ENCODE measurements around the gene IL3RA. TPM values are rescaled to one million over a fixed set of nuclear protein-coding genes. Genes with fewer than 3 reads are reported as not detected.

Gene IL3RA
- total RNA-seq, 4 donors from 2014 or later, result 3.3 to 17.7 (median 6.3) TPM

DNA sequence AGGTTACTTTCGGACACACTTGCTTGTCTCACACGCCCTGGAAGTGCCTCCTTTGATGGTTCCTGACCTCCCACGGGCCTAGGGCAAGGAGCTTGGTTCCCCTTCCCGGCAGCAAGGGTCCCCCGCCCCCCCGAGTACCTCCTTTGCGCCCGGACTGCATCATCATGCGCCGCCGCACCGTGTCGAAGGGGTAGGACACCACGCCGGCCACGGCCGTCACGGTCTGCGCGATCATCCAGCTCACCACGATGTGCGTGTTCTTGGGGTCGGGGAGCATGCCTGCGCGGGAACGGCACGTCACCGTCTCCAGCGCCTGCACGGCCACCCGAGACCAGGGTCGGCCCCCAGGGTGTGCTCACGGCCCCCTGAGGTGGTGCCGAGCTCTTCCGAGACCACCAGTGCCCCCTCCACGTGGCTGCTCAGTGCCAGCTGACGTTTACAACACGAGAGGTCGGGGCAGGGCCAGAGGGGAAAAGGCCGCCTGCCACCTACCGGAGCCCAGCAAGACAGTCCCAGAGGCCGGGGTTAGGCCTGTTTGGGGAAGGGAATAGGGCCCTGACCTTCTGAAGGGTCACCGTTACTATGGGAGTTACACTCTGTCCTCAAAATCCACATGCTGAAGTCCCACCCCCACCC lies 50.7 kb downstream of the IL3RA start:
- Histone ChIP-seq H3K27ac (no peak overlapping the region), H3K36me3 (peaks cover 0 to 84% (median 38%) of the 10 kb centered on the region in 3 donors), H3K27me3 (no peaks in the 10 kb centered on the region), H3K4me1 (peaks cover 0 to 37% (median 14%) of the 10 kb centered on the region in 4 donors), H3K4me3 (no peak overlapping the region), H3K9me3 (peaks cover 0 to 15% (median 0%) of the 10 kb centered on the region in 4 donors)
- WGBS, 2 donors, result 96 to 97% methylated on average over 34 to 42 of the region's 43 CpGs
- DNase-seq (ENCODE audit: low spot score in 2 of 2), result no peak
- no peak for TF ChIP-seq EP300 (IDR thresholded peaks at IDR 0.05)
- TF ChIP-seq POLR2A (IDR thresholded peaks at IDR 0.05), result no peak
- TF ChIP-seq, protein P1, sequence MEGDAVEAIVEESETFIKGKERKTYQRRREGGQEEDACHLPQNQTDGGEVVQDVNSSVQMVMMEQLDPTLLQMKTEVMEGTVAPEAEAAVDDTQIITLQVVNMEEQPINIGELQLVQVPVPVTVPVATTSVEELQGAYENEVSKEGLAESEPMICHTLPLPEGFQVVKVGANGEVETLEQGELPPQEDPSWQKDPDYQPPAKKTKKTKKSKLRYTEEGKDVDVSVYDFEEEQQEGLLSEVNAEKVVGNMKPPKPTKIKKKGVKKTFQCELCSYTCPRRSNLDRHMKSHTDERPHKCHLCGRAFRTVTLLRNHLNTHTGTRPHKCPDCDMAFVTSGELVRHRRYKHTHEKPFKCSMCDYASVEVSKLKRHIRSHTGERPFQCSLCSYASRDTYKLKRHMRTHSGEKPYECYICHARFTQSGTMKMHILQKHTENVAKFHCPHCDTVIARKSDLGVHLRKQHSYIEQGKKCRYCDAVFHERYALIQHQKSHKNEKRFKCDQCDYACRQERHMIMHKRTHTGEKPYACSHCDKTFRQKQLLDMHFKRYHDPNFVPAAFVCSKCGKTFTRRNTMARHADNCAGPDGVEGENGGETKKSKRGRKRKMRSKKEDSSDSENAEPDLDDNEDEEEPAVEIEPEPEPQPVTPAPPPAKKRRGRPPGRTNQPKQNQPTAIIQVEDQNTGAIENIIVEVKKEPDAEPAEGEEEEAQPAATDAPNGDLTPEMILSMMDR (IDR thresholded peaks at IDR 0.05), result no peak

DNA sequence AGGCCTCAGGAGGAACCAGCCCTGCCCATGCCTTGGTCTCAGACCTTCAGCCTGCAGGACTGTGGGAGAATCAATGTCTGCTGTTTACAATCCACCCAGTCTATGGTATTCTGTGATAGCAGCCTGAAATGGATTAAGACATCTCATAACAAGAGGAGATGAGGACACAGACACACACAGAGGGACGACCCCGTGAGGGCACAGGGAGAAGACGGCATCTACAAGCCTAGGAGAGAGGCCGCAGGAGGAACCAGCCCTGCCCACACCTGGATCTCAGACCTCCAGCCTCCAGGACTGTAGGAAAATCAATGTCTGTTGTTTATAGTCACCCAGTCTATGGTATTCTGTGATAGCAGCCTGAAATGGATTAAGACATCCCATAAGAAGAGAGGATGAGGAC lies 52.1 kb downstream of the IL3RA start:
- Histone ChIP-seq H3K36me3 (peaks cover 0 to 70% (median 38%) of the 10 kb centered on the region in 3 donors), H3K4me1 (peaks cover 0 to 44% (median 17%) of the 10 kb centered on the region in 4 donors)
- no peak for DNase-seq (ENCODE audit: low spot score in 2 of 2)

DNA sequence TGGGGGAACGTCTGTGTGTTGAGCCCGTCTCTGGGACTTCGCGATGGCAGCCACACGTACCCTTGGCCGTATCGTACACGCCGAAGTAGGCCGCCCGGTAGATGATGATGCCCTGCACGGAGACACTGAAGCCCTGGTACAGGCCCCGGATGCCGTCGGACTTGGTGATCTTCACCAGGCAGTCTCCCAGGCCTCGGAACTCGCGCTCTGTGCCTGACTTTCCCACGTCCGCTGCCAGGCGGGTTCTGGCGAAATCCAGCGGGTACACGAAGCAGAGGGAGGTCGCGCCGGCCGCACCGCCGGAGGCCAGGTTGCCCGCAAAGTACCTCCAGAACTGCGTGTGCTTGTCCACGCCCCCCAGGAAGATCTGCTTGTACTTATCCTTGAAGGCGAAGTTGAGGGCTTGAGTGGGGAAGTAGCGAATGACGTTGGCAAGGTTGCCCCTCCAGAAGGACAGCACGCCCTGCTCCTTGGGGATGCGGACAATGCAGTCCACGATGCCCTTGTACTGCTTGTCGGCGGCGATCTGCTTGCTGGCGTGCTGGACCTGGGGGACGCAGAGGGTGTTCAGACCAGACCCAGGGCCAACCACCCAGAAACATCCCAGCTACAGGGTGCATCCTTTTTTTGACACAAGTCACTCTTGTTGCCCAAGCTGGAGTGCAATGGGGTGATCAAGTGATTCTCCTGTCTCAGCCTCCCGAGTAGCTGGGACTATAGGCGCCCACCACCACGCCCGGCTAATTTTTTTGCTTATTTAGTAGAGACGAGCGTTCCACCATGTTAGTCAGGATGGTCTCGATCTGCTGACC lies 52.8 kb downstream of the IL3RA start:
- H3K4me1 ChIP-seq, result peaks cover 0 to 52% (median 20%) of the 10 kb centered on the region in 4 donors
- 92 to 93% methylated on average over 51 of the region's 51 CpGs for WGBS, 2 donors
- no peaks in the 10 kb centered on the region for H3K27me3 ChIP-seq
- H3K9me3 ChIP-seq, result peaks cover 0 to 9% (median 0%) of the 10 kb centered on the region in 4 donors
- no peak for DNase-seq (ENCODE audit: low spot score in 2 of 2)
- H3K4me3 ChIP-seq, result no peak overlapping the region
- H3K27ac ChIP-seq, result no peak overlapping the region
- TF ChIP-seq POLR2A (IDR thresholded peaks at IDR 0.05), result no peak
- TF ChIP-seq, protein P1 (IDR thresholded peaks at IDR 0.05), result no peak
- no peak for TF ChIP-seq EP300 (IDR thresholded peaks at IDR 0.05)
- peaks cover 0 to 63% (median 38%) of the 10 kb centered on the region in 3 donors for H3K36me3 ChIP-seq

More for the DNA sequence above, 52.1 kb downstream of the IL3RA start:
- WGBS, 2 donors, result 81 to 89% methylated on average over 4 of the region's 4 CpGs
- H3K27me3 ChIP-seq, result no peaks in the 10 kb centered on the region
- H3K4me3 ChIP-seq, result no peak overlapping the region
- TF ChIP-seq EP300 (IDR thresholded peaks at IDR 0.05) (no peak), POLR2A (IDR thresholded peaks at IDR 0.05) (no peak)
- TF ChIP-seq, protein P1 (IDR thresholded peaks at IDR 0.05), result no peak
- no peak overlapping the region for H3K27ac ChIP-seq
- H3K9me3 ChIP-seq, result peaks cover 0 to 15% (median 0%) of the 10 kb centered on the region in 4 donors

DNA sequence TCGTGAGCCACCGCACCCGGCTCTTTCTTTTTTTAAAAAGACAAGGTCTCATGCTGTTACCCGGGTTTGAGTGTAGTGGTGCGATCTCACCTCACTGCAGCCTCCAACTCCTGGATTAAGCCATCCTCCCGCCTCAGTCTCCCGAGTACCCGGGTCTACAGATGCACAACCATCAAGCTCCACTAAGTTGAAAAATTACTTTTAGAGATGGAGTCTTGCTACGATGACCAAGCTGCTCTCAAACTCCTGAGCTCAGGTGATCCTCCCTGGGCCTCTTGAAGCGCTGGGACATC lies 53.4 kb downstream of the IL3RA start:
- TF ChIP-seq POLR2A (IDR thresholded peaks at IDR 0.05) (no peak), EP300 (IDR thresholded peaks at IDR 0.05) (no peak)
- TF ChIP-seq, protein P1 (IDR thresholded peaks at IDR 0.05), result no peak
- H3K36me3 ChIP-seq, result peaks cover 0 to 57% (median 38%) of the 10 kb centered on the region in 3 donors
- H3K9me3 ChIP-seq, result peaks cover 0 to 3% (median 0%) of the 10 kb centered on the region in 4 donors
- WGBS, 2 donors, result 91 to 93% methylated on average over 10 of the region's 10 CpGs
- no peak overlapping the region for H3K27ac ChIP-seq
- H3K27me3 ChIP-seq, result no peaks in the 10 kb centered on the region
- no peak for DNase-seq (ENCODE audit: low spot score in 2 of 2)
- peaks cover 0 to 57% (median 22%) of the 10 kb centered on the region in 4 donors for H3K4me1 ChIP-seq
- H3K4me3 ChIP-seq, result no peak overlapping the region
